HUES64 (cell line): ENCODE measurements around the gene SYT8.

ENCODE experiments used
- H3K27ac ChIP-seq: 2 replicates; pipeline ENCODE4 v1.7.0; 2013; ENCODE audit warnings: low read depth, low read length, inconsistent platforms
- H3K27me3 ChIP-seq: 2 replicates; pipeline ENCODE4 v1.6.1; 2013; ENCODE audit warnings: mild to moderate bottlenecking, low read length; ENCODE audit not compliant: insufficient read depth
- H3K36me3 ChIP-seq: 2 replicates; pipeline ENCODE4 v1.6.1; 2013; ENCODE audit warnings: mild to moderate bottlenecking, low read length; ENCODE audit not compliant: insufficient read depth
- H3K4me1 ChIP-seq: 2 replicates; pipeline ENCODE4 v1.6.1; 2013; ENCODE audit warnings: mild to moderate bottlenecking, low read length, moderate library complexity; ENCODE audit not compliant: insufficient read depth
- H3K4me3 ChIP-seq: 2 replicates; pipeline ENCODE4 v1.5.1; 2013; ENCODE audit warnings: mild to moderate bottlenecking, low read length, moderate library complexity
- H3K9ac ChIP-seq: 2 replicates; pipeline ENCODE4 v1.6.1; 2013; ENCODE audit warnings: mild to moderate bottlenecking, low read depth, low read length
- H3K9me3 ChIP-seq: 2 replicates; pipeline ENCODE4 v1.6.1; 2013; ENCODE audit warnings: low read depth, low read length; ENCODE audit not compliant: insufficient read depth
- WGBS: fragments of 150-250, 120-280 bp; methylation state at CpG from one replicate; pipeline ENCODE4 v1.1.7; 2013; ENCODE audit warnings: missing lambda C conversion rate; 5-methylcytosine and 5-hydroxymethylcytosine counted together

The SYT8 gene

GRCh38 chr11:1847926-1848639, 13.3 kb downstream of the SYT8 start:
- WGBS = 96% methylated on average over 17 of the region's 18 CpGs
- Histone ChIP-seq H3K4me3 (no peak overlapping the region), H3K9ac (no peak overlapping the region), H3K27me3 (peaks cover 6% of the 10 kb centered on the region; the same call in 1 of the 2 replicates), H3K4me1 (no peaks in the 10 kb centered on the region), H3K9me3 (no peaks in the 10 kb centered on the region), H3K27ac (no peak overlapping the region), H3K36me3 (no peaks in the 10 kb centered on the region)

- 94% methylated on average over 19 of the region's 19 CpGs for WGBS
- no peak overlapping the region for H3K4me3 ChIP-seq
- no peaks in the 10 kb centered on the region for H3K9me3 ChIP-seq
- no peaks in the 10 kb centered on the region for H3K36me3 ChIP-seq
- no peak overlapping the region for H3K27ac ChIP-seq
- no peaks in the 10 kb centered on the region for H3K4me1 ChIP-seq
- H3K27me3 ChIP-seq = peaks cover 6% of the 10 kb centered on the region; the same call in 1 of the 2 replicates
- H3K9ac ChIP-seq = no peak overlapping the region
These were observed 14.0 kb downstream of the SYT8 start for GRCh38 chr11:1848640-1849430.

- Histone ChIP-seq H3K4me1 (no peaks in the 10 kb centered on the region), H3K27me3 (no peaks in the 10 kb centered on the region), H3K36me3 (no peaks in the 10 kb centered on the region), H3K9me3 (no peaks in the 10 kb centered on the region), H3K27ac (no peak overlapping the region), H3K4me3 (no peak overlapping the region), H3K9ac (no peak overlapping the region)
- 93% methylated on average over 21 of the region's 21 CpGs for WGBS
These were observed 16.8 kb downstream of the SYT8 start for GRCh38 chr11:1851468-1852180.

- Histone ChIP-seq H3K9ac (no peak overlapping the region), H3K9me3 (no peaks in the 10 kb centered on the region), H3K4me3 (no peak overlapping the region), H3K4me1 (no peaks in the 10 kb centered on the region), H3K27me3 (no peaks in the 10 kb centered on the region), H3K27ac (no peak overlapping the region), H3K36me3 (no peaks in the 10 kb centered on the region)
- 93% methylated on average over 25 of the region's 25 CpGs for WGBS
These were observed 17.6 kb downstream of the SYT8 start for GRCh38 chr11:1852271-1852876.

GRCh38 chr11:1852877-1853276, 18.1 kb downstream of the SYT8 start, which contains the start of gene LSP1:
LSP1 (plus strand) TSS chr11:1853084; CDS start chr11:1853145, 61 bp downstream.
- H3K27ac ChIP-seq = no peak within 1 kb of the TSS
- no peak within 1 kb of the TSS for H3K4me3 ChIP-seq
- no peaks in the 10 kb centered on the region for H3K36me3 ChIP-seq
- WGBS = 88% methylated on average over 17 of the region's 18 CpGs
- H3K4me1 ChIP-seq = no peaks in the 10 kb centered on the region
- H3K9ac ChIP-seq = no peak within 1 kb of the TSS
- H3K9me3 ChIP-seq = no peaks in the 10 kb centered on the region
- H3K27me3 ChIP-seq = no peaks in the 10 kb centered on the region

GRCh38 chr11:1853376-1854131, 18.8 kb downstream of the SYT8 start:
- 93% methylated on average over 19 of the region's 19 CpGs for WGBS
- no peak overlapping the region for H3K27ac ChIP-seq
- H3K36me3 ChIP-seq = no peaks in the 10 kb centered on the region
- no peak overlapping the region for H3K9ac ChIP-seq
- H3K4me3 ChIP-seq = no peak overlapping the region
- no peaks in the 10 kb centered on the region for H3K27me3 ChIP-seq
- no peaks in the 10 kb centered on the region for H3K4me1 ChIP-seq
- no peaks in the 10 kb centered on the region for H3K9me3 ChIP-seq

- Histone ChIP-seq H3K9ac (no peak overlapping the region), H3K27me3 (no peaks in the 10 kb centered on the region), H3K4me3 (no peak overlapping the region)
These were observed 19.6 kb downstream of the SYT8 start for GRCh38 chr11:1854132-1854948.

GRCh38 chr11:1854949-1855885, 20.4 kb downstream of the SYT8 start:
- 87% methylated on average over 26 of the region's 26 CpGs for WGBS
- H3K4me1 ChIP-seq = no peaks in the 10 kb centered on the region
- no peaks in the 10 kb centered on the region for H3K36me3 ChIP-seq
- no peak overlapping the region for H3K9ac ChIP-seq
- no peaks in the 10 kb centered on the region for H3K9me3 ChIP-seq
- no peak overlapping the region for H3K27ac ChIP-seq
- H3K4me3 ChIP-seq = no peak overlapping the region
- H3K27me3 ChIP-seq = no peaks in the 10 kb centered on the region

More at GRCh38 chr11:1854132-1854948, 19.6 kb downstream of the SYT8 start:
- Histone ChIP-seq H3K4me1 (no peaks in the 10 kb centered on the region), H3K9me3 (no peaks in the 10 kb centered on the region), H3K27ac (no peak overlapping the region), H3K36me3 (no peaks in the 10 kb centered on the region)
- WGBS = 92% methylated on average over 27 of the region's 27 CpGs

- no peaks in the 10 kb centered on the region for H3K36me3 ChIP-seq
- H3K27me3 ChIP-seq = no peaks in the 10 kb centered on the region
- no peak overlapping the region for H3K9ac ChIP-seq
- H3K4me3 ChIP-seq = no peak overlapping the region
- no peaks in the 10 kb centered on the region for H3K4me1 ChIP-seq
- WGBS = 95% methylated on average over 11 of the region's 11 CpGs
- no peaks in the 10 kb centered on the region for H3K9me3 ChIP-seq
- no peak overlapping the region for H3K27ac ChIP-seq
These were observed 21.1 kb downstream of the SYT8 start for GRCh38 chr11:1855886-1856265.
